MCF 10A (cell line): ENCODE data around the gene KCNMA1. TPM values are rescaled to one million over a fixed set of nuclear protein-coding genes. Genes with fewer than 3 reads are reported as not detected.

ENCODE experiments used
- BruUV-seq: library from RNA; stranded (reverse); fragments of 400-500 nt; replicated peaks from 2 replicates; lab custom pipeline; 2021; lab: Mats Ljungman, UMichigan
- CTCF ChIA-PET: fragments of 300-600 bp; sonication (Branson Sonifier 250); formaldehyde crosslinking; extraction: SDS; loops from one replicate; lab custom pipeline; 2021; ENCODE audit warnings: antibody characterized with exemption, inconsistent platforms; lab: Yijun Ruan, JAX
- POLR2A ChIA-PET: fragments of 300-600, 350-650 bp; sonication (Branson Sonifier 250); formaldehyde crosslinking; extraction: SDS; loops from one replicate; lab custom pipeline; 2020; ENCODE audit warnings: antibody characterized with exemption, inconsistent platforms; lab: Yijun Ruan, JAX
- DNase-seq: peaks from one replicate; pipeline ENCODE4 v3.0.0-alpha.2; 2018; ENCODE audit not compliant: unreplicated experiment
- H3K27ac Mint-ChIP-seq: one replicate; pipeline ENCODE4 v1.8.0; 2022; ENCODE audit warnings: mild to moderate bottlenecking, low read depth, mixed read lengths; ENCODE audit not compliant: unreplicated experiment
- H3K27me3 Mint-ChIP-seq: one replicate; pipeline ENCODE4 v1.8.0; 2022; ENCODE audit warnings: mixed read lengths; ENCODE audit not compliant: insufficient read depth, unreplicated experiment
- H3K36me3 Mint-ChIP-seq: one replicate; pipeline ENCODE4 v1.8.0; 2022; ENCODE audit warnings: mild to moderate bottlenecking, moderate library complexity, mixed read lengths; ENCODE audit not compliant: insufficient read depth, unreplicated experiment
- H3K4me1 Mint-ChIP-seq: one replicate; pipeline ENCODE4 v1.8.0; 2022; ENCODE audit warnings: mixed read lengths; ENCODE audit not compliant: insufficient read depth, unreplicated experiment
- H3K4me3 Mint-ChIP-seq: one replicate; pipeline ENCODE4 v1.8.0; 2022; ENCODE audit warnings: mild to moderate bottlenecking, moderate library complexity, mixed read lengths; ENCODE audit not compliant: unreplicated experiment
- H3K9me3 Mint-ChIP-seq: one replicate; pipeline ENCODE4 v1.8.0; 2022; ENCODE audit warnings: mixed read lengths; ENCODE audit not compliant: unreplicated experiment
- intact Hi-C: fragments of 100-400 bp; cut with micrococcal nuclease; formaldehyde crosslinking; loops from 2 replicates; pipeline ENCODE4 v1.14.1; 2022
- total RNA-seq: library from RNA; stranded (reverse); gene quantifications from 2 replicates; pipeline ENCODE4 v1.2.3, GENCODE V29; 2022
- TF ChIP-seq, protein P1 (sequence below): fragments of 200-600 bp; IDR thresholded peaks from one replicate; pipeline ENCODE4 v1.8.0; 2022; ENCODE audit warnings: antibody characterized with exemption, mild to moderate bottlenecking; ENCODE audit not compliant: unreplicated experiment

KCNMA1 gene
- total RNA-seq, 1 experiment from 2014 or later: 7.5 TPM

- H3K9me3 Mint-ChIP-seq: no peaks in the 10 kb centered on the region
- intact Hi-C loops: no loop called here
- TF ChIP-seq, protein P1, sequence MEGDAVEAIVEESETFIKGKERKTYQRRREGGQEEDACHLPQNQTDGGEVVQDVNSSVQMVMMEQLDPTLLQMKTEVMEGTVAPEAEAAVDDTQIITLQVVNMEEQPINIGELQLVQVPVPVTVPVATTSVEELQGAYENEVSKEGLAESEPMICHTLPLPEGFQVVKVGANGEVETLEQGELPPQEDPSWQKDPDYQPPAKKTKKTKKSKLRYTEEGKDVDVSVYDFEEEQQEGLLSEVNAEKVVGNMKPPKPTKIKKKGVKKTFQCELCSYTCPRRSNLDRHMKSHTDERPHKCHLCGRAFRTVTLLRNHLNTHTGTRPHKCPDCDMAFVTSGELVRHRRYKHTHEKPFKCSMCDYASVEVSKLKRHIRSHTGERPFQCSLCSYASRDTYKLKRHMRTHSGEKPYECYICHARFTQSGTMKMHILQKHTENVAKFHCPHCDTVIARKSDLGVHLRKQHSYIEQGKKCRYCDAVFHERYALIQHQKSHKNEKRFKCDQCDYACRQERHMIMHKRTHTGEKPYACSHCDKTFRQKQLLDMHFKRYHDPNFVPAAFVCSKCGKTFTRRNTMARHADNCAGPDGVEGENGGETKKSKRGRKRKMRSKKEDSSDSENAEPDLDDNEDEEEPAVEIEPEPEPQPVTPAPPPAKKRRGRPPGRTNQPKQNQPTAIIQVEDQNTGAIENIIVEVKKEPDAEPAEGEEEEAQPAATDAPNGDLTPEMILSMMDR: no peak
- BruUV-seq: no TSS peak
- H3K4me1 Mint-ChIP-seq: peaks cover 5% of the 10 kb centered on the region
- H3K27me3 Mint-ChIP-seq: peaks cover 16% of the 10 kb centered on the region
- ChIA-PET CTCF (no interaction called here), POLR2A (no interaction called here)
- peaks cover 13% of the 10 kb centered on the region for H3K36me3 Mint-ChIP-seq
- H3K4me3 Mint-ChIP-seq: no peak overlapping the region
- no peak overlapping the region for H3K27ac Mint-ChIP-seq
- no peak for DNase-seq
These were observed 37.7 kb upstream of the KCNMA1 start for GRCh38 chr10:77675347-77675746.

DNA sequence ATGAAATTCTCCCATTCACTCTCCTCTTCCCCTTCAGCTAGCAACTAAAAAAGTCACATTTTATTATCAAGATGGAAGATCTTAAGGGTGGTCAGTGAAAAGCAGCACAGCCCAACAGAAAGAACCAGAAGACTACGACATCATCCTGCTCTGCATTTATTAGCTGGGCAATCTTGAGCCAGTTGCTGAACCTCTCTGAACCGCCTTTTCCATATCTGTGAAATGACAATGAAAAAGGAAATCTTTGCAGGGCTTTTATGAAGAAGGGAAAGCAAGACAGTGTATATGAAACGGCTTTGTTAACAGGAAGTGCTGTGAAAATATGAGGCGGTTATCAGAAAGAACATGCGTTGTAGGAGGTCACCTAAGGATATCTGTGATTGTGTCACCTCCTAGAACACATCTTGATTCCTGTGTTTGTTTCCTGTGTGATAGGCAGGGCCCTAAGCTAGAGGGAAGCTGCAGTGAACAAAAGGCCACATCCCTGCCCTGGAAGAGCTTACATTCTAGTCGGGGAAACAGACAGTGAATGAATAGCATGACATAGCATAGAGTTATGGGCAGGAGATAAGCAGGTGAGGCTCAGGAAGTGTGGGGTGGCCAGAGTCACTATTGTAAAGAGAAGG lies 36.0 kb upstream of the KCNMA1 start:
- POLR2A ChIA-PET: interaction anchor here (1.3 kb wide), 1 partner anchor 27 kb away, joined by 3 read pairs; no protein-coding TSS in a partner anchor
- BruUV-seq: no TSS peak

GRCh38 chr10:77673101-77673500 lies 35.5 kb upstream of the KCNMA1 start:
- no TSS peak for BruUV-seq
- Mint-ChIP-seq H3K9me3 (no peaks in the 10 kb centered on the region), H3K4me1 (peaks cover 10% of the 10 kb centered on the region), H3K36me3 (peaks cover 7% of the 10 kb centered on the region), H3K27ac (no peak overlapping the region), H3K4me3 (no peak overlapping the region), H3K27me3 (peaks cover 28% of the 10 kb centered on the region)
- TF ChIP-seq, protein P1: no peak
- CTCF ChIA-PET: no interaction called here
- intact Hi-C loops: no loop called here
- POLR2A ChIA-PET: interaction anchor here (0.6 kb wide), 1 partner anchor 565 kb away, joined by 3 read pairs; no protein-coding TSS in a partner anchor
- DNase-seq: peak; percentile 40

More for the DNA sequence above, 36.0 kb upstream of the KCNMA1 start:
- no peak overlapping the region for H3K4me3 Mint-ChIP-seq
- H3K27me3 Mint-ChIP-seq: peaks cover 28% of the 10 kb centered on the region
- peaks cover 12% of the 10 kb centered on the region for H3K36me3 Mint-ChIP-seq
- intact Hi-C loops: no loop called here
- no peaks in the 10 kb centered on the region for H3K9me3 Mint-ChIP-seq
- TF ChIP-seq, protein P1: no peak
- H3K27ac Mint-ChIP-seq: no peak overlapping the region
- CTCF ChIA-PET: no interaction called here
- DNase-seq: no peak
- peaks cover 10% of the 10 kb centered on the region for H3K4me1 Mint-ChIP-seq

DNA sequence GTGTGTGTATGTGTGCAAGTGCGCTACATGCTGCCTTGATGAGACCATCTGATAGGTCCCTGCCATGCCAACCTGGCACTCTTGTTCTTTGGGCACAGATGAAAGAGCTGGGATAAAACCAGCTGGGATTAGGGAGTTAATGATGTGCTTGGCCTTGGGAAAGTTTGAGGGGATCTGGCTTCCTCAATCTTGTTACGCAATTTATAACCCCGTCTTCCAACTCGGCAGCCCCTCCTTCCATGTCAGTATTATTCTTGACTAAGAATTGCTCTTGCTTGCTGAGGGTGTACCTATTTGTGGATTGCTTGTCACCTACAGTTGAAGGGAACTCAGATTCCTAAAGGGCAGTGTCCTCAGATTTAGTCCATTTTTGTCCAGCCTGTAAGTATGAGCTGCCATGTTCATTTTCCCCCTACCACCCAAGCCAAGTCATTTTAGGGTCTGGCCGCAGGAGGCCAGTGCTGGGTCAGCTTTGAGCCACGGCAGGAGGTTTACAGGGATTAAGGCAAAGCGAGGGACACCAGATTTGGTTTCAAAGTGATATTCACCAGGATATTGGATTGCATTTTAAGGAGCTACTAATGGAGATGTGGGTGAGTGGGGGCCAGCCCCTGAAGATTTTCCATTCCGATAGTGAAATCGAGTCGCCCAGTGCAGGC lies 34.1 kb upstream of the KCNMA1 start:
- TF ChIP-seq, protein P1: no peak
- CTCF ChIA-PET: interaction anchor here (0.6 to 0.9 kb wide), 3 partner anchors 26 to 88 kb away, joined by 3 to 4 read pairs (median 4); no protein-coding TSS in a partner anchor
- BruUV-seq: no TSS peak
- H3K36me3 Mint-ChIP-seq: peaks cover 7% of the 10 kb centered on the region
- H3K4me1 Mint-ChIP-seq: peaks cover 21% of the 10 kb centered on the region
- intact Hi-C loops: no loop called here
- H3K9me3 Mint-ChIP-seq: no peaks in the 10 kb centered on the region
- POLR2A ChIA-PET: no interaction called here
- DNase-seq: no peak
- H3K27ac Mint-ChIP-seq: no peak overlapping the region
- no peak overlapping the region for H3K4me3 Mint-ChIP-seq
- peaks cover 28% of the 10 kb centered on the region for H3K27me3 Mint-ChIP-seq
